ENCODE results near the gene CFAP46.
"Not testable (repeated sequence)": the region's sequence is repeated elsewhere in the genome, so short reads cannot be mapped to it uniquely, and the experiment has no call there.

The CFAP46 gene

GRCh38 chr10:132943791-132944404 is 1.5 kb upstream of the CFAP46 start:
- DNase-seq (ENCODE audit: low read depth in 2 of 2), result no peak

- no peak for DNase-seq (ENCODE audit: low read depth in 2 of 2)
Observed at GRCh38 chr10:132943058-132943790, 854 bp upstream of the CFAP46 start.

DNA sequence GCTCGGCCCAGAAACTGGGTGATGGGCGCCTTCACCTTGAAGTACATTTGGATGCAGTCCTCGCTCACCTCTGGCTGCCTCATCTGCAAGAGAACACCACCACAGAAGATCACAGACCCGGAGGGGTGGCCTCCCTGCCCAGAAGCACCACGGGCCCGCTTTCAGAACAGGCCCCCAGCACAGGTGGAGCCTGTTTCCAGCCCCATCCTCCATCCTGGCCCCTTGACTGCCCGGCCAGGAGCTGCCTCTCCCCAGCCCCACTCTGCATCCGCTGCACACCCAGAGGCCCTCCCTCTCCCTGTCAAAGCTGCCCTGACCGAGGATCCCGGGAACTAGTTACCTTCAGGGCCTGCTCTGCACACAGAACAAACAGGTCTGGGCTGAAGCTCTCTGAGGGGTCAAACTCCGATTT is 724 bp downstream of the CFAP46 start:
- no peak for DNase-seq (ENCODE audit: low read depth in 2 of 2)

DNA sequence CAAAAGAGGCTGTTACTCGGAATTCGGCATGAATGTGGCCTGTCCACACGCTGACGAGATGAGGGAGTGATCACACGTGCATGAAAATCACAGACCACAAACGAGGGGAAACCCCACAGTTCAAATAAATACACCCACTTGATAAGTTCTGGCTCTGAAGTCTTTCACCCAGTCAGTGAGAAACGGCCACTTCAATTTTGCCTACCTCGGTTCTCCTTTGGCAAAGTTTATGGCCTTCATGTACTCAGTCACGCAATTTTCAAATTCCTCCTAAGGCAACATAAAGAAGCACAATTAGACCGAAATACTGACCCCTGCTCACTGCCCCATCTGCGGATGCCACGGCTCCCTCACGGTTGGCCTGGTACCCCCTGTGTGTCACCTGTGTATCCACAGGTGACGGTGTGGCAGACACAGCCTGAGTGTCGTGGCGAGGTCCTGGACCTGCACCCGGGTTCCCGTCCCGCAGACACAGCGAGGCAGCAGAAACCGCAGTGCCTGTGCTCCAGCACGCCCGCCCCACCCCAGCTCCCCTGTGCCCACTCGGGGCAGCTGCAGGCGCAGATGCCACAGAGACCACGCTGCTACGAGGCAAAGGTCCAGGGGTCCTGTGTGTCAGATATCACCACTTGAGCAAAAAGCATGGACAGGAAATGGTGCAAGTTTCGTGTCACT is 1.4 kb downstream of the CFAP46 start:
- DNase-seq (ENCODE audit: low read depth in 2 of 2), result no peak

DNA sequence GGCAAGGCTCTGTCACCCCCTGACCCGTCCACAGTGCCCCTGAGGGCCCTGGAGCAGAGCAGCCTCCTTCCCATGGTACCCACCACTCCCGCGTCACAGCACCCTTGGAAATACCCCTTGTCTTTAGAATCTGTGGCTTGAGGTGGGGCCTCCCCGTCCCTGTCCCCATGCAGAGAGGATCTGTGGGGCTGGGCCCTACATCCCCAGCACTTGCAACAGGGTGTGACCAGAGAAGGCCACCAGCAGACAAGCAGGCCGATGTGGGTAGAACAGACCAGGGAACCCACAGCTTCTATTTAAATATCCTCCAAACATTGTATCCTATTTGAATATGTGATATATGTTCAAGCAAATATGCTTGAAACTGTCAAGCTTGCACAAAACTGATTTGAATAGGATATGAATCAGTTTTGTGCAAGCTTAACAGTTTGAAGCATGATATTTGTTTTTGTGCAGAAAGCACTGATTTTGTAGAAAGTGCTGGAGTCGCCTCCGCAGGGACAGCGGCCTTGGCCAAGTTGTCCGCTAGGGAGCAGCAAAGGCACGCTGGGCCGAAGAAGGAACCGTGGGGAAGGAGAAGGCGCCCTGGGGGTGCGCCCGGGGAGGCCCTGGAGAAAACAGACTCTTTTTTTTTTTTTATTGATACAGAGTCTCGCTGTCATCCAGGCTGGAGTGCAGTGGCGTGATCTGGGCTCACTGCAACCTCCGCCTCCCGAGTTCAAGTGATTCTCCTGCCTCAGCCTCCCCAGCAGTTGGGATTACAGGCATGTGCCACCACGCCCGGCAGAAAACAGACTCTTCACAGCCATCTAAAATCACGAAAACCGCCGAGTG is 2.2 kb downstream of the CFAP46 start:
- DNase-seq (ENCODE audit: low read depth in 2 of 2), result no peak

- DNase-seq (ENCODE audit: low read depth in 2 of 2), result no peak
Observed at GRCh38 chr10:132939378-132939955, 2.9 kb downstream of the CFAP46 start.

GRCh38 chr10:132938472-132939339 is 3.7 kb downstream of the CFAP46 start:
- no peak for DNase-seq (ENCODE audit: low read depth in 2 of 2)

GRCh38 chr10:132937861-132938260 is 4.5 kb downstream of the CFAP46 start:
- no peak for DNase-seq (ENCODE audit: low read depth in 2 of 2)

DNA sequence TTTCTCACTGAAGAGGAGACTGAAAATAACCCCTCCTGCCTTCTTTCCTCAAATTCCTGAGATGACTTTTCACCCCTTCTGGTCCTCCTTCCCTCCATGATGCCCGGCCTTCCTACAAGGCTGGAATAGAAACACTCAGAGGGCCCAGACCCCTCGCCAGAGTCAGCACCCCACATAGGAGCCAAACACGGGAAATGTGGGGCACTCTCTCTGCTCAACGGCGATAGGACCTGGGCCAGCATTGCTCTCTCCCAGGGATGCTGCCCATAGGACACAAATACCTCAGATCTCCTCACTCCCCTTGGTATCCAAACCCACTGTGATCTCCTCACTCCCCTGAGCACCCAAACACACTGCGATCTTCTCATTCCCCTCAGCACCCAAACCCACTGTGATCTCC is 7.4 kb downstream of the CFAP46 start:
- no peak for DNase-seq (ENCODE audit: low read depth in 2 of 2)

DNA sequence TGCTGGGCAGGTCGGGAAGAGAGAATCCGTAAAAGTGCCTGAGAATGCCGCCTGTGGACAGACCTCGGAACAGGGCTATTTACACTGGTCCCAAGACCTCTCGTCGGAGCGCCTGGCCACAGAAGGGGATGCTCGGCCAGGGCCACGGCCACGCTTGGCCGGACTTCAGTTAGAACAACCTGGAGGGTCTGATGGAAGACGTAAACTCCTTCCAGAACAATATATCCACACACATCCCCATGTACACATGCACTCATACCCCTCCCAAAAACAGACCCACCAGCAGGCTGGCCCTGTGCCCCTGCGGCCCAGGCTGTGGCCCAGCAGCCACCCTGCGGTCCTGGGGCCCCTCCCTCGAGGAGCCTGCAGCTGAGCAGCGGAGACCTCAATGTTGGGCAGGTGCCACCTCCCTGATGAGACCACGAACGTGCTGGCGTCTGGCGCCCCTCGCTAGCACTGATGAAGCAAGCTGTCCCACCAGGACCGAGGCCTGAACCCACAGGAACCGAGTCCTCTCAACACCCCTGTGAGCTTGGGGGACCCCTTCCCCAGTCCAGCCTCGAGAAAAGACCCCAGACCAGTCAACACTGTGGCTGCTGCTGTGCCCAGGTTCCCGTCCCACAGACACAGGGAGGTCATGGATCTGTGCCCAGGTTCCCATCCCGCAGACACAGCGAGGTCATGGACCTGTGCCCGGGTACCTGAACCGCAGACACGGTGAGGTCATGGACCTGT is 8.9 kb downstream of the CFAP46 start:
- DNase-seq (ENCODE audit: low read depth in 2 of 2), result no peak

GRCh38 chr10:132932461-132933307 is 9.7 kb downstream of the CFAP46 start:
- DNase-seq (ENCODE audit: low read depth in 2 of 2), result no peak

- DNase-seq (ENCODE audit: low read depth in 2 of 2), result not testable (repeated sequence)
Observed at GRCh38 chr10:132931258-132932250, 10.8 kb downstream of the CFAP46 start.

GRCh38 chr10:132930701-132931100 is 11.7 kb downstream of the CFAP46 start:
- not testable (repeated sequence) for DNase-seq (ENCODE audit: low read depth in 2 of 2)

- DNase-seq (ENCODE audit: low read depth in 2 of 2), result no peak
Observed at GRCh38 chr10:132929953-132930548, 12.3 kb downstream of the CFAP46 start.

- no peak for DNase-seq (ENCODE audit: low read depth in 2 of 2)
Observed at GRCh38 chr10:132929480-132929879, 12.9 kb downstream of the CFAP46 start.

GRCh38 chr10:132928261-132928660 is 14.1 kb downstream of the CFAP46 start:
- no peak for DNase-seq (ENCODE audit: low read depth in 2 of 2)

- DNase-seq (ENCODE audit: low read depth in 2 of 2), result no peak
Observed at GRCh38 chr10:132927824-132928223, 14.5 kb downstream of the CFAP46 start.
